Psoas muscle (tissue), 8 donors: ENCODE measurements around the gene TEX55. TPM values are rescaled to one million over a fixed set of nuclear protein-coding genes. Genes with fewer than 3 reads are reported as not detected.

Experiments
- ATAC-seq, 4 donors: fragments of 200-7000 bp; cut with Tn5 transposase; one replicate each; pipeline ENCODE4 v1.9.1; 2020; ENCODE audit warnings: moderate library complexity in 3 of 4, mild to moderate bottlenecking in 2 of 4
- DNase-seq, 2 donors: peaks; one replicate each; pipeline ENCODE4 v3.0.0-alpha.2; 2020
- H3K27ac ChIP-seq: fragments of 200-600 bp; one replicate; pipeline ENCODE4 v1.8.0; 2022
- H3K27me3 ChIP-seq, 3 donors: fragments of 200-600 bp in 1 of 3; one replicate each; pipeline versions ENCODE4 v1.6.1 to v1.8.0; 2013 to 2022; ENCODE audit warnings: low read length in 2 of 3, mild to moderate bottlenecking in 2 of 3, moderate library complexity in 1 of 3; ENCODE audit not compliant: insufficient read depth in 3 of 3
- H3K36me3 ChIP-seq, 2 donors: fragments of 200-600 bp in 1 of 2; one replicate each; pipeline versions ENCODE4 v1.6.1 to v1.8.0; 2013 to 2022; ENCODE audit warnings: low read depth in 1 of 2, mild to moderate bottlenecking in 1 of 2, moderate library complexity in 1 of 2; ENCODE audit not compliant: insufficient read depth in 1 of 2
- H3K4me1 ChIP-seq: fragments of 200-600 bp; one replicate; pipeline ENCODE4 v1.8.0; 2022
- H3K4me3 ChIP-seq: fragments of 200-600 bp; one replicate; pipeline ENCODE4 v1.8.0; 2022; ENCODE audit warnings: mild to moderate bottlenecking
- H3K9me3 ChIP-seq: fragments of 200-600 bp; one replicate; pipeline ENCODE4 v1.8.0; 2022
- CTCF ChIP-seq: fragments of 200-600 bp; IDR thresholded peaks from one replicate; pipeline ENCODE4 v1.8.0; 2022; ENCODE audit warnings: antibody characterized with exemption
- WGBS, 3 donors: extraction: QIAGEN DNeasy Blood & Tissue Kit; methylation state at CpG; one replicate each; pipeline versions ENCODE4 v1.1.6 to v1.1.7; 2013; 5-methylcytosine and 5-hydroxymethylcytosine counted together
- intact Hi-C, 2 donors: fragments of 100-400 bp; cut with DNase I; formaldehyde crosslinking; loops; one replicate each; pipeline versions ENCODE4 v1.11.0 to v1.14.2; 2022
- polyA plus RNA-seq, 3 donors: library from polyadenylated mRNA; stranded (reverse); fragments of 200-250 nt; gene quantifications; one replicate each; pipeline ENCODE4 v1.2.3, GENCODE V29; 2013
- total RNA-seq, 4 donors: library from RNA; stranded (reverse); fragmentation: NEBNext Ultra II Directional in 2 of 4; extraction: Animal tissue kit (Norgen Biotek cat#: 25700) in 2 of 4; gene quantifications; one replicate each; pipeline versions ENCODE4 v1.2.1 to v1.2.4, GENCODE V29; 2021 to 2023
- donor health status: healthy with polysubstance abuse.
- donor health status: DM: no; HTN: no; CAD: no; lungs with moderate emphysema.
- donor health status: Bipolar disorder and iron deficiency.
- donor health status: healthy.
- donor health status: DM: yes; HTN: yes; CAD: no.
- donor health status: DM: no; HTN: no; CAD: no.
- donor health status: DM: no; HTN: no; CAD: no.
- donor health status: DM: yes; HTN: yes; CAD: no.

The TEX55 gene
- total and polyA plus RNA-seq, 7 donors: 0.05 TPM; not detected in 6

- WGBS, 3 donors: 78 to 83% (median 79%) methylated on average over 4 of the region's 4 CpGs
- intact Hi-C loops: no loop called here
- no peak overlapping the region for H3K4me3 ChIP-seq
- no peaks in the 10 kb centered on the region for H3K9me3 ChIP-seq
- DNase-seq (no peak), ATAC-seq (no peak)
- no peak for TF ChIP-seq CTCF
- H3K36me3 ChIP-seq: no peaks in the 10 kb centered on the region
- peaks cover 0 to 4% (median 3%) of the 10 kb centered on the region in 3 donors for H3K27me3 ChIP-seq
- H3K27ac ChIP-seq: no peak overlapping the region
- no peaks in the 10 kb centered on the region for H3K4me1 ChIP-seq
These were observed 31.4 kb downstream of the TEX55 start for GRCh38 chr3:119177321-119177720.

- WGBS, 3 donors: 67 to 72% (median 68%) methylated on average over 3 of the region's 3 CpGs
- intact Hi-C loops: no loop called here
These were observed 35.8 kb downstream of the TEX55 start for GRCh38 chr3:119181765-119182164.

GRCh38 chr3:119184111-119184510 lies 38.1 kb downstream of the TEX55 start:
- no peaks in the 10 kb centered on the region for H3K9me3 ChIP-seq
- no peaks in the 10 kb centered on the region for H3K4me1 ChIP-seq
- 59 to 69% (median 63%) methylated on average over 9 of the region's 9 CpGs for WGBS, 3 donors
- ATAC-seq (no peak), DNase-seq (no peak)
- H3K27ac ChIP-seq: no peak overlapping the region
- TF ChIP-seq CTCF: no peak
- H3K4me3 ChIP-seq: no peak overlapping the region
- intact Hi-C loops: no loop called here
- H3K36me3 ChIP-seq: no peaks in the 10 kb centered on the region
- no peaks in the 10 kb centered on the region for H3K27me3 ChIP-seq

More at GRCh38 chr3:119181765-119182164, 35.8 kb downstream of the TEX55 start:
- no peaks in the 10 kb centered on the region for H3K9me3 ChIP-seq
- peaks cover 0 to 2% (median 0%) of the 10 kb centered on the region in 3 donors for H3K27me3 ChIP-seq
- ATAC-seq (no peak), DNase-seq (no peak)
- no peaks in the 10 kb centered on the region for H3K36me3 ChIP-seq
- H3K4me1 ChIP-seq: no peaks in the 10 kb centered on the region
- no peak overlapping the region for H3K27ac ChIP-seq
- no peak for TF ChIP-seq CTCF
- H3K4me3 ChIP-seq: no peak overlapping the region

GRCh38 chr3:119184796-119185570 lies 39.0 kb downstream of the TEX55 start:
- Histone ChIP-seq H3K27me3 (no peaks in the 10 kb centered on the region), H3K4me1 (no peaks in the 10 kb centered on the region), H3K27ac (no peak overlapping the region), H3K4me3 (no peak overlapping the region), H3K9me3 (no peaks in the 10 kb centered on the region), H3K36me3 (no peaks in the 10 kb centered on the region)
- WGBS, 3 donors: 83 to 88% (median 88%) methylated on average over 7 of the region's 7 CpGs
- intact Hi-C loops: no loop called here
- DNase-seq (no peak), ATAC-seq (no peak)
- no peak for TF ChIP-seq CTCF

- intact Hi-C loops: no loop called here
- Histone ChIP-seq H3K27me3 (no peaks in the 10 kb centered on the region), H3K4me1 (no peaks in the 10 kb centered on the region), H3K9me3 (no peaks in the 10 kb centered on the region), H3K4me3 (no peak overlapping the region), H3K36me3 (no peaks in the 10 kb centered on the region), H3K27ac (no peak overlapping the region)
- DNase-seq (no peak), ATAC-seq (no peak)
- TF ChIP-seq CTCF: no peak
These were observed 41.3 kb downstream of the TEX55 start for GRCh38 chr3:119187266-119187665.
